ENCODE results near the gene CD38.

DNA sequence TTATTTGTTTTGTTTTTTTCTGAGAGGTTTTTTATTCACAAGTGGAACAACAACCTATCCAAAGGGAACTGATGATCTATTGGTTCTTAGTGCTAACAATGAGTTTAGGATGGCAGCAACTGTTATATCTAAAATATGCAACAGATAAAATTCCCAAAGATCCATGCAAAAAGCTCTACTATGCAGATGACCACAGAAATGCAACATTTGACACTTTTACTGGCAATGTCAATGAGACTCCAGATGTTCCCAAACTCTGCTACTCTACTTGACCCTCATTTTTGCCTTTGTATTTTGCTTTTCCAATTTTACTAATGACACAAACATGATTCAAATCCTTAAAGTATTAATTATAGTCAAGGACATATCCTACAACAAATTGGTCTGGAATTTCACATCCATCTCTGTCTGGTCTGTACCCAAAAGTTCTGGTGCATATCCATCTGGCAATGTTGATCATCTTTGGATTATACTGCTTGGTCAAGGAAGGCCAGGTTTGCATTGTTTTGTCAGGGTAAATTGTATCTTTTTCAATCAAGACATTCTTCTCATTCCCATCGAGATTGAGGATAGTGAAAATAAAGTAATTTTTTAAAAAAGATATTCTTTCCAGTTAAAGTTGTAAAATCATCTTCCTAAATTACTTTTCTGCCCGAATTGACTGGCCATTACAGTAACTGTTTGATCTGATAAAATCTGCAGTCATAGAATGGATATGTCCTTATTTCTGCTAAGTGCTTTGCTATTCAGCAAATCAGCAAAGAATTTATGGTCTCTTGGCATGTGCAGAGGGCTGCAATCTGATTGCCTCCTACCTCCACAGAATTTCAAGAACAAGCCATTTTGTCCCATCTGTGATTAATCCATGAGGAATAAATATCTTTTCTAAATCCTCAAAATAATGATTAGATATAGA lies 86.8 kb downstream of the CD38 start:
- TF ChIP-seq POLR2A (IDR thresholded peaks at IDR 0.05; ENCODE audit: low read depth, low read length), result no peak
- TF ChIP-seq POLR2AphosphoS5 (IDR thresholded peaks at IDR 0.05; ENCODE audit: low read depth, low read length), result no peak
- TF ChIP-seq POU2F2 (IDR thresholded peaks at IDR 0.05; ENCODE audit: low read depth, low read length), result no peak
- TF ChIP-seq SPI1 (IDR thresholded peaks at IDR 0.05; ENCODE audit: low read depth, low read length), result no peak

All from GM12891 (cell line).